Transverse colon (tissue), 4 donors: ENCODE measurements around the gene NELL2. TPM values are rescaled to one million over a fixed set of nuclear protein-coding genes. Genes with fewer than 3 reads are reported as not detected.

ENCODE experiments used
- DNase-seq: peaks from one replicate; pipeline ENCODE4 v3.0.0-alpha.2; 2019
- H3K27ac ChIP-seq, 4 donors: fragments of 200-600 bp; sonication (generic); 2 replicates each; pipeline ENCODE4 v1.5.1; 2016 to 2018; ENCODE audit warnings: inconsistent platforms in 4 of 4
- H3K27me3 ChIP-seq: fragments of 200-600 bp; sonication (generic); 2 replicates; pipeline ENCODE4 v1.5.1; 2017; ENCODE audit warnings: inconsistent platforms
- H3K36me3 ChIP-seq, 4 donors: fragments of 200-600 bp; sonication (generic); 2 replicates each; pipeline ENCODE4 v1.5.1; 2017 to 2019; ENCODE audit warnings: inconsistent platforms in 4 of 4
- H3K4me1 ChIP-seq, 4 donors: fragments of 200-600 bp; sonication (generic); 2 replicates each; pipeline ENCODE4 v1.5.1; 2017 to 2020; ENCODE audit warnings: inconsistent platforms in 4 of 4
- H3K4me3 ChIP-seq, 4 donors: fragments of 200-600 bp; sonication (generic); 1 replicate in 1 of 4; 2 replicates in 3 of 4; pipeline versions ENCODE4 v1.5.1 to v1.6.1; 2017 to 2019; ENCODE audit warnings: inconsistent platforms in 4 of 4
- H3K9me3 ChIP-seq, 2 donors: fragments of 200-600 bp; sonication (generic); 2 replicates each; pipeline ENCODE4 v1.5.1; 2017 to 2019; ENCODE audit warnings: inconsistent platforms in 2 of 2
- CTCF ChIP-seq, 5 experiments: fragments of 200-600 bp in 3 of 5; fragments of 450-650 bp in 2 of 5; sonication (generic) in 3 of 5; IDR thresholded peaks; 1 replicate in 2 of 5; 2 replicates in 3 of 5; pipeline ENCODE4 v1.5.1; 2016 to 2017; ENCODE audit warnings: antibody characterized with exemption in 5 of 5, inconsistent platforms in 3 of 5, mild to moderate bottlenecking in 2 of 5, moderate library complexity in 1 of 5
- EP300 ChIP-seq: sonication (generic); formaldehyde crosslinking; IDR thresholded peaks from one replicate; pipeline ENCODE4 v1.6.1; 2017; ENCODE audit warnings: antibody characterized with exemption, low read depth
- POLR2A ChIP-seq: fragments of 450-650 bp; IDR thresholded peaks from one replicate; pipeline ENCODE4 v1.6.1; 2016; ENCODE audit warnings: antibody characterized with exemption, mild to moderate bottlenecking, moderate library complexity
- POLR2AphosphoS5 ChIP-seq, 3 donors: sonication (generic); formaldehyde crosslinking; IDR thresholded peaks; one replicate each; pipeline ENCODE4 v1.6.1; 2016; ENCODE audit warnings: antibody characterized with exemption in 3 of 3
- WGBS, 2 donors: methylation state at CpG; one replicate each; pipeline ENCODE4 v1.1.5; 2018; ENCODE audit warnings: low coverage in 1 of 2; 5-methylcytosine and 5-hydroxymethylcytosine counted together
- in situ Hi-C, 4 donors: fragments of 200-750 bp; cut with MboI; loops; one replicate each; pipeline versions ENCODE4 v1.15.0 to v1.15.1; 2017; ENCODE audit warnings: low sequenced_read_pairs in 3 of 4, low pct_ligation_motif_present in 1 of 4, low pct_unique_long_range_greater_than_20kb in 1 of 4
- intact Hi-C: fragments of 100-400 bp; cut with DNase I; formaldehyde crosslinking; loops from one replicate; pipeline ENCODE4 v1.15.1; 2023; ENCODE audit warnings: low total_unique reads
- total RNA-seq, 4 donors: library from RNA; depleted of rRNA; stranded (reverse); fragments of >200 nt; gene quantifications; one replicate each; pipeline ENCODE4 v1.1.0, GENCODE V29; 2016

Gene NELL2
- total RNA-seq, 4 donors from 2014 or later = 1.4 to 10.5 (median 9.5) TPM

GRCh38 chr12:44582521-44582920, 293.6 kb downstream of the NELL2 start:
- in situ Hi-C loops = no loop called here
- 78 to 79% methylated on average over 2 to 3 of the region's 3 CpGs for WGBS, 2 donors

GRCh38 chr12:44581642-44582242, 294.4 kb downstream of the NELL2 start:
- Histone ChIP-seq H3K27me3 (no peaks in the 10 kb centered on the region), H3K27ac (no peak overlapping the region), H3K36me3 (no peaks in the 10 kb centered on the region), H3K4me3 (no peak overlapping the region), H3K4me1 (no peaks in the 10 kb centered on the region), H3K9me3 (no peaks in the 10 kb centered on the region)
- 8 to 36% methylated on average over 1 of the region's 1 CpG for WGBS, 2 donors
- DNase-seq = no peak
- in situ Hi-C loops = no loop called here
- intact Hi-C loops = no loop called here
- TF ChIP-seq EP300 (no peak), POLR2AphosphoS5 (IDR thresholded peaks at IDR 0.05) (no peak), POLR2A (no peak), CTCF (IDR thresholded peaks at IDR 0.05) (no peak)

More at GRCh38 chr12:44582521-44582920, 293.6 kb downstream of the NELL2 start:
- Histone ChIP-seq H3K36me3 (no peaks in the 10 kb centered on the region), H3K4me3 (no peak overlapping the region), H3K9me3 (no peaks in the 10 kb centered on the region), H3K27ac (no peak overlapping the region), H3K4me1 (no peaks in the 10 kb centered on the region), H3K27me3 (no peaks in the 10 kb centered on the region)
- TF ChIP-seq EP300 (no peak), POLR2AphosphoS5 (IDR thresholded peaks at IDR 0.05) (no peak), POLR2A (no peak), CTCF (IDR thresholded peaks at IDR 0.05) (no peak)
- intact Hi-C loops = no loop called here
- DNase-seq = no peak

DNA sequence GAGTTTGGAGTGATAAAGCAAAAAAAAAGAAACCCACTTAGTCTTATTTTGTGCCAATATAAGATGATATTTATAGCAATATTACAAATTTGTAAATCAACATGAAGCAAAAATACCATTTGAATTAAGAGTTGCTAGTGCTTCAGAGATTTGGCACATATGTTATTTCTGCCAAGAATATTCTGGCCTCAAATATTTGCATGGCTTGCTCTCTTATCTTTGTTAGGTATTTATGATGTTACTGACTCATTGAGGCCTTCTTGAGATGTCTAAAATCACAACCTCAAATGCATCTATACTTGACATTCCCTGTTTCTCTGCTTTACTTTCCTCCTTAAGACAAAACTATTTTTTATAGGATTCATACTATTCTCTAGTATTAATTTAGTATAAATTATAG, 301.5 kb downstream of the NELL2 start:
- in situ Hi-C loops = no loop called here

DNA sequence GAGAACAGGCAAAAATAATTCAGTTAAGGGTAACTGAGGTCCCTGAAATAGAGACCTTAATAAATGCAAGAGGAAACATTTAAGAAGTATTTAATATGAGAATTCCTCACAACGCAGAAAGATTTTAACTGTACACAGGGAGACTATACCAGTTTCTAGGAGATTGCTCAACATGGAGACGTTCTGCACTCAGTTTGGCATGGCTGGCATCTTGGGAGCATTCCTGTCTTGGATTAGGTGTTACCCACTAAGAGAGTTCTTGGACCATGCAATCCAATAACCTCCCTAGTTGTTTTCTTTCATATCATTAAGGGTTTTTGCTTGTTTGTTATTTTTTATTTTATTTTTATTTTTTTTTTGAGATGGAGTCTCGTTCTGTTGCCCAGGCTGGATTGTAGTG, 302.4 kb downstream of the NELL2 start:
- Histone ChIP-seq H3K4me1 (no peaks in the 10 kb centered on the region), H3K4me3 (no peak overlapping the region), H3K9me3 (no peaks in the 10 kb centered on the region), H3K27ac (no peak overlapping the region), H3K27me3 (no peaks in the 10 kb centered on the region), H3K36me3 (no peaks in the 10 kb centered on the region)
- TF ChIP-seq CTCF (IDR thresholded peaks at IDR 0.05) = no peak
- TF ChIP-seq POLR2A = no peak
- no peak for TF ChIP-seq POLR2AphosphoS5 (IDR thresholded peaks at IDR 0.05)
- TF ChIP-seq EP300 = no peak
- intact Hi-C loops (no loop called here), in situ Hi-C loops (no loop called here)
- DNase-seq = no peak
- WGBS, 2 donors = 75 to 93% methylated on average over 2 to 3 of the region's 3 CpGs

More for the DNA sequence above, 301.5 kb downstream of the NELL2 start:
- Histone ChIP-seq H3K9me3 (no peaks in the 10 kb centered on the region), H3K4me3 (no peak overlapping the region), H3K4me1 (no peaks in the 10 kb centered on the region), H3K27me3 (no peaks in the 10 kb centered on the region), H3K27ac (no peak overlapping the region), H3K36me3 (no peaks in the 10 kb centered on the region)
- DNase-seq = no peak
- TF ChIP-seq CTCF (IDR thresholded peaks at IDR 0.05) (no peak), EP300 (no peak)
- intact Hi-C loops = no loop called here
